Measurements from ENCODE around the gene EEFSEC. TPM values are rescaled to one million over a fixed set of nuclear protein-coding genes. Genes with fewer than 3 reads are reported as not detected.

Gene EEFSEC
- polyA plus RNA-seq, 1 donor from 2014 or later = 4.6 TPM

DNA sequence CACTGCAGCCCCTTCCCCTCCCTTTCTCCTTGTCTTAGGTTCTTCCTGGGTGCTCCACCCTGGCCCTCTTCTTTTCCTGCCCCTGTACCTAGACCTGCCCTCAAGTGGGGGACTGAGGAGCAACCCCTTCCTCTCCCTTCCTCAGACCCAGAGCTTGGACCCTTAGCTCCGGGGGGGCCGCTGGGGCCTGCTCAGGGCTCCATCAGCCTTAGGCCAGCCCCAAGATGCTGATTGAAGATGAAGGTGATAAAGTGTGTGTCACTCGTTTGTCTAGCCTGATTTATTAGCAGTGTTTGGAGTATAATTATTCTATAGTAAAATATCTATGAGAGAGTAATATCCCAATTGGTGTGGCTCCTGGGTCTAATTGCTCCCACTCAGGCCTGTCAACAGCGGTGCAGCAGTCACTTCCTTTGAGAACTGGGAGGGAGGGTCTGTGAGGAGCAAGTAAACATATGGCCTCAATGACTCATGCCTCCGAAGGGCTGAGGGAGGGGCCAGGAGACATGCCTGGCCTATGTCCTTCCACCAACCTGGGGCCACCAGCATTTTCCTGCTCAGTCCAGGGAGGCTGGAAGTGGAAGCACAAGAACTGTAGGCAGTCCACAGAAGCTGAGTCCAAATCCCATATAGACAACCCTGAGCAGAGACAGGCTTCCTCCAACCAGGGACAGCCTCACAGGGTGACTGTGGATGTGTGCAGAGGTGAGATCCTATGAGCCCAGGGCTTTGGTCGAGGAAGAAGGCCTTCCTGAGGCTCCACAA, 190.2 kb downstream of the EEFSEC start:
- TF ChIP-seq POLR2AphosphoS5 (IDR thresholded peaks at IDR 0.05) (no peak), TAF1 (IDR thresholded peaks at IDR 0.05; ENCODE audit: low read depth) (no peak), SMC3 (conservative IDR thresholded peaks at IDR 0.05; ENCODE audit: poor library complexity) (no peak), EP300 (conservative IDR thresholded peaks at IDR 0.05; ENCODE audit: poor library complexity, severe bottlenecking) (no peak), RAD21 (conservative IDR thresholded peaks at IDR 0.05) (no peak), MXI1 (conservative IDR thresholded peaks at IDR 0.05; ENCODE audit: poor library complexity, severe bottlenecking) (no peak), EZH2 (IDR thresholded peaks at IDR 0.05; ENCODE audit: borderline replicate concordance, insufficient read depth, low read length, poor library complexity, severe bottlenecking) (no peak)
- TF ChIP-seq, protein P1, sequence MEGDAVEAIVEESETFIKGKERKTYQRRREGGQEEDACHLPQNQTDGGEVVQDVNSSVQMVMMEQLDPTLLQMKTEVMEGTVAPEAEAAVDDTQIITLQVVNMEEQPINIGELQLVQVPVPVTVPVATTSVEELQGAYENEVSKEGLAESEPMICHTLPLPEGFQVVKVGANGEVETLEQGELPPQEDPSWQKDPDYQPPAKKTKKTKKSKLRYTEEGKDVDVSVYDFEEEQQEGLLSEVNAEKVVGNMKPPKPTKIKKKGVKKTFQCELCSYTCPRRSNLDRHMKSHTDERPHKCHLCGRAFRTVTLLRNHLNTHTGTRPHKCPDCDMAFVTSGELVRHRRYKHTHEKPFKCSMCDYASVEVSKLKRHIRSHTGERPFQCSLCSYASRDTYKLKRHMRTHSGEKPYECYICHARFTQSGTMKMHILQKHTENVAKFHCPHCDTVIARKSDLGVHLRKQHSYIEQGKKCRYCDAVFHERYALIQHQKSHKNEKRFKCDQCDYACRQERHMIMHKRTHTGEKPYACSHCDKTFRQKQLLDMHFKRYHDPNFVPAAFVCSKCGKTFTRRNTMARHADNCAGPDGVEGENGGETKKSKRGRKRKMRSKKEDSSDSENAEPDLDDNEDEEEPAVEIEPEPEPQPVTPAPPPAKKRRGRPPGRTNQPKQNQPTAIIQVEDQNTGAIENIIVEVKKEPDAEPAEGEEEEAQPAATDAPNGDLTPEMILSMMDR (IDR thresholded peaks at IDR 0.05; ENCODE audit: poor library complexity, severe bottlenecking) = no peak
- TF ChIP-seq, protein P2, sequence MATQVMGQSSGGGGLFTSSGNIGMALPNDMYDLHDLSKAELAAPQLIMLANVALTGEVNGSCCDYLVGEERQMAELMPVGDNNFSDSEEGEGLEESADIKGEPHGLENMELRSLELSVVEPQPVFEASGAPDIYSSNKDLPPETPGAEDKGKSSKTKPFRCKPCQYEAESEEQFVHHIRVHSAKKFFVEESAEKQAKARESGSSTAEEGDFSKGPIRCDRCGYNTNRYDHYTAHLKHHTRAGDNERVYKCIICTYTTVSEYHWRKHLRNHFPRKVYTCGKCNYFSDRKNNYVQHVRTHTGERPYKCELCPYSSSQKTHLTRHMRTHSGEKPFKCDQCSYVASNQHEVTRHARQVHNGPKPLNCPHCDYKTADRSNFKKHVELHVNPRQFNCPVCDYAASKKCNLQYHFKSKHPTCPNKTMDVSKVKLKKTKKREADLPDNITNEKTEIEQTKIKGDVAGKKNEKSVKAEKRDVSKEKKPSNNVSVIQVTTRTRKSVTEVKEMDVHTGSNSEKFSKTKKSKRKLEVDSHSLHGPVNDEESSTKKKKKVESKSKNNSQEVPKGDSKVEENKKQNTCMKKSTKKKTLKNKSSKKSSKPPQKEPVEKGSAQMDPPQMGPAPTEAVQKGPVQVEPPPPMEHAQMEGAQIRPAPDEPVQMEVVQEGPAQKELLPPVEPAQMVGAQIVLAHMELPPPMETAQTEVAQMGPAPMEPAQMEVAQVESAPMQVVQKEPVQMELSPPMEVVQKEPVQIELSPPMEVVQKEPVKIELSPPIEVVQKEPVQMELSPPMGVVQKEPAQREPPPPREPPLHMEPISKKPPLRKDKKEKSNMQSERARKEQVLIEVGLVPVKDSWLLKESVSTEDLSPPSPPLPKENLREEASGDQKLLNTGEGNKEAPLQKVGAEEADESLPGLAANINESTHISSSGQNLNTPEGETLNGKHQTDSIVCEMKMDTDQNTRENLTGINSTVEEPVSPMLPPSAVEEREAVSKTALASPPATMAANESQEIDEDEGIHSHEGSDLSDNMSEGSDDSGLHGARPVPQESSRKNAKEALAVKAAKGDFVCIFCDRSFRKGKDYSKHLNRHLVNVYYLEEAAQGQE (IDR thresholded peaks at IDR 0.05; ENCODE audit: borderline replicate concordance) = no peak
- no peaks in the 10 kb centered on the region for H3K36me3 ChIP-seq (ENCODE audit: insufficient read depth, low read length)
- no peaks in the 10 kb centered on the region for H4K20me1 ChIP-seq (ENCODE audit: insufficient read depth)
- H3K27me3 ChIP-seq (ENCODE audit: insufficient read depth, low read depth, low read length) = no peaks in the 10 kb centered on the region
- no peak overlapping the region for H3K9ac ChIP-seq (ENCODE audit: low read length)
- no peaks in the 10 kb centered on the region for H3F3A ChIP-seq (ENCODE audit: insufficient read depth, low read length, poor library complexity, severe bottlenecking)
- no peak overlapping the region for H3K4me2 ChIP-seq (ENCODE audit: low read length)
- H3K27ac ChIP-seq (ENCODE audit: low read length) = no peak overlapping the region
- no peak overlapping the region for H3K4me3 ChIP-seq (ENCODE audit: low read length)
- H2AFZ ChIP-seq (ENCODE audit: low read depth, low read length) = no peak overlapping the region
- no peaks in the 10 kb centered on the region for H3K9me3 ChIP-seq (ENCODE audit: low read length)
- H3K9me2 ChIP-seq (ENCODE audit: insufficient read depth, low read length) = no peaks in the 10 kb centered on the region
- H3K79me2 ChIP-seq (replicated peaks; ENCODE audit: insufficient read depth, low read length) = no peaks in the 10 kb centered on the region

DNA sequence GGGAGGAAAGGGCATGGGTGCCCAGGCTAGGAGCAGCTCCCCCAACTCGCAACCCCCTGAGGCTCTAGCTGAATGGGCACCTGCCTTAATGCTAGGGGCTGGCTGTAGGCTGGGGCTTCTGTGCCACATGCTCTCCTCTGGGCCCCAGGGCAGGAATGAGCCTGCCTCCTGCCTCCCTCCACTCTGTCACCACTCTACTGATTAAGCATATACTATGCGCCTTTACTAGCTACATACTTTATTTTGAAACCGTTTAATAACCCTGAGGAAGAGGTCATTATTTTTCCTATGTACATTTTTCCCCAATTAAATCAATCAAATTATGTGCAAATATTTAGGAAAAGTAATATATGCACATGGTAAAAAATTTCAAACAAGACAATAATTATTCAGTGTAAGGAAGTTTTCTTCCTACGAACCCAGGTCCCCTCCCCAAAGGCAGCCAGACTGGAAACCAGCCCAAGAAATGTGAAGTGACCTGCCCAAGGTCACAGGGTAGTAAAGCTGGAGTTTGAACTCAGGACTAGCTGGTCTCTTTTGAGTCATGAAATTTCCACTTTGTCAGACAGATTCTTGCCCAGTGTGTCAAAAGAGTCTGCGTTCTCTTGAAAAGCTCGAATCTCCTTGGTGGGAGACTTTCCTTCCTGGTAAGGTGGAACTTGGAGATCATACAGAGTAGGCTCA, 190.9 kb downstream of the EEFSEC start:
- no peaks in the 10 kb centered on the region for H3K27me3 ChIP-seq (ENCODE audit: insufficient read depth, low read depth, low read length)
- no peak for TF ChIP-seq RAD21 (conservative IDR thresholded peaks at IDR 0.05)
- no peak for TF ChIP-seq EZH2 (IDR thresholded peaks at IDR 0.05; ENCODE audit: borderline replicate concordance, insufficient read depth, low read length, poor library complexity, severe bottlenecking)
- TF ChIP-seq SMC3 (conservative IDR thresholded peaks at IDR 0.05; ENCODE audit: poor library complexity) = no peak
- no peak for TF ChIP-seq TAF1 (IDR thresholded peaks at IDR 0.05; ENCODE audit: low read depth)
- no peak for TF ChIP-seq MXI1 (conservative IDR thresholded peaks at IDR 0.05; ENCODE audit: poor library complexity, severe bottlenecking)
- no peak for TF ChIP-seq EP300 (conservative IDR thresholded peaks at IDR 0.05; ENCODE audit: poor library complexity, severe bottlenecking)
- H3K79me2 ChIP-seq (replicated peaks; ENCODE audit: insufficient read depth, low read length) = no peaks in the 10 kb centered on the region
- no peaks in the 10 kb centered on the region for H3F3A ChIP-seq (ENCODE audit: insufficient read depth, low read length, poor library complexity, severe bottlenecking)
- H2AFZ ChIP-seq (ENCODE audit: low read depth, low read length) = no peak overlapping the region
- H3K9me2 ChIP-seq (ENCODE audit: insufficient read depth, low read length) = no peaks in the 10 kb centered on the region
- H4K20me1 ChIP-seq (ENCODE audit: insufficient read depth) = no peaks in the 10 kb centered on the region
- no peaks in the 10 kb centered on the region for H3K9me3 ChIP-seq (ENCODE audit: low read length)
- H3K27ac ChIP-seq (ENCODE audit: low read length) = no peak overlapping the region
- H3K36me3 ChIP-seq (ENCODE audit: insufficient read depth, low read length) = no peaks in the 10 kb centered on the region
- H3K4me2 ChIP-seq (ENCODE audit: low read length) = no peak overlapping the region
- H3K4me3 ChIP-seq (ENCODE audit: low read length) = no peak overlapping the region
- H3K9ac ChIP-seq (ENCODE audit: low read length) = no peak overlapping the region

All from neural cell (in vitro differentiated cells).